ENCODE data around the gene SLC25A21. TPM values are rescaled to one million over a fixed set of nuclear protein-coding genes. Genes with fewer than 3 reads are reported as not detected.

SLC25A21 gene
- total RNA-seq, 2 donors from 2014 or later = not detected

DNA sequence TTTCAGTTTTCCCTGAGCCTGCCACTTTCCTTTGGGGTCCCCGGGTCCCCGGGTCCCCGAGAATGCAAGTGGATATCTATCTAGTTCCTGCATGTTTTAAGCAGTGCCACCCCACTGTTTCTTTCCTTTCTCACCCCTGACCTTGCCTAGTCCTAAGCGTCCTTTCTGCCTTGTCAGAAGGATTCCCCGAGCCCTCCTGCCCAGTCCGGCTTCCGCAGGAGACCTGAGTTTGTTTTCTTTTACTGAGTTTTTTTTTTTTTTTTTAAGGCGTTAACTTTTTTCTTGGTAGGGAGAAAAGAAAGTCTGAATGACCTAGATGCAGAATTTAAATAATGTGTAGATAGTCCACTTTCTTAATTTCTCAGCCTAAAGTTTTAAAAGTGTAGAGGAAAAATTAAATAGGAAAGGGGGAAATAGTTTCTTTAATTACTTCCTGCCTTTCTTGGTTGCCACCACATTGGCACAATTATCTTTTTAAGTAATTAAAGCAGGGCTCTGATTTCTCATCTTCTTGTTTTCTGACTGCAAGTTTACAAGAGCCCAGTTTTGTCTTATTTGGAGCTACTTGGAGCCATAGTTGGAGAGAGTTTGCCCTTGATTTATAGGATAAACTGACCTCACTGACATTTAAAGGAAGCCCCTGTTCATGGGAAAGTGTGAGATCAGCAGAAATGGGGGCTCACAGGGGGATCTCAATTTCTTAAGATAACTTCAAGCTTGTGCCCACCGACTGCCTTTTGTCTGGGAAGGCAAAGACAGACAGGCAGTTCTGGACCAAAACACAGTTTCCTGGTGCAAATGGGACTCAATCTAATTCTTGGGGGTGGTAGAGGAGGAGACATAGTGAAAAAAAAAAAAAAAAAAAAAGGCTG is 507.8 kb downstream of the SLC25A21 start:
- peak overlapping the region in 1 of 2 donors; percentile 63 for H3K4me3 Mint-ChIP-seq
- no peak for ATAC-seq (replicated peaks in 1 of 2)

GRCh38 chr14:36663404-36664321 is 508.7 kb downstream of the SLC25A21 start:
- H3K4me3 Mint-ChIP-seq = peak overlapping the region; percentile 63 to 78
- peak overlapping the region; percentile 54 for H3K27ac Mint-ChIP-seq
- no peaks in the 10 kb centered on the region for H3K9me3 Mint-ChIP-seq
- DNase-seq (no peak), ATAC-seq (replicated peaks in 1 of 2) (no peak)
- peaks cover 47% of the 10 kb centered on the region for H3K4me1 Mint-ChIP-seq (ENCODE audit: low read depth)
- peaks cover 83% of the 10 kb centered on the region for H3K27me3 Mint-ChIP-seq (ENCODE audit: low read depth)
- peaks cover 8 to 26% of the 10 kb centered on the region in 2 donors for H3K36me3 Mint-ChIP-seq (ENCODE audit: insufficient read depth in 2 of 2)

More for the DNA sequence above, 507.8 kb downstream of the SLC25A21 start:
- DNase-seq = no peak
- Mint-ChIP-seq H3K9me3 (no peaks in the 10 kb centered on the region), H3K27ac (peak overlapping the region; percentile 54), H3K36me3 (ENCODE audit: insufficient read depth in 2 of 2) (peaks cover 8 to 23% of the 10 kb centered on the region in 2 donors), H3K4me1 (ENCODE audit: low read depth) (peaks cover 41% of the 10 kb centered on the region), H3K27me3 (ENCODE audit: low read depth) (peaks cover 74% of the 10 kb centered on the region)

- ATAC-seq (replicated peaks in 1 of 2) = no peak
- Mint-ChIP-seq H3K27me3 (ENCODE audit: low read depth) (peaks cover 79% of the 10 kb centered on the region), H3K4me3 (peak overlapping the region; percentile 73 to 78)
Measured at GRCh38 chr14:36662543-36663403, 509.6 kb downstream of the SLC25A21 start.

DNA sequence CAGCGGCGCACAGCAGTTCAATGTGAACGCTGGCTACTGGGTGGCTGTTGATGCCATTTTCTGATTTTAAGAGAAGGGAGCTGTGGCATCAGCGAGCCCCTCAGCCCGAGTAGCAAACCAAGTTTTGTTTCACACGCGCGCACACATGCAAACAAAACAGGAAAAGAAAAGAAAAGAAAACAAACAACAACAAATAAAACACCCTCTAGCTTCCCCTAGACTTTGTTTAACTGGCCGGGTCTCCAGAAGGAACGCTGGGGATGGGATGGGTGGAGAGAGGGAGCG is 510.2 kb downstream of the SLC25A21 start:
- ATAC-seq (replicated peaks in 1 of 2) = no peak
- Mint-ChIP-seq H3K4me1 (ENCODE audit: low read depth) (peaks cover 47% of the 10 kb centered on the region), H3K36me3 (ENCODE audit: insufficient read depth in 2 of 2) (peaks cover 8 to 21% of the 10 kb centered on the region in 2 donors), H3K27me3 (ENCODE audit: low read depth) (peaks cover 78% of the 10 kb centered on the region), H3K27ac (peak overlapping the region; percentile 85), H3K4me3 (peak overlapping the region; percentile 73 to 78), H3K9me3 (no peaks in the 10 kb centered on the region)
- no peak for DNase-seq

More at GRCh38 chr14:36662543-36663403, 509.6 kb downstream of the SLC25A21 start:
- Mint-ChIP-seq H3K27ac (no peak overlapping the region), H3K4me1 (ENCODE audit: low read depth) (peaks cover 47% of the 10 kb centered on the region), H3K9me3 (no peaks in the 10 kb centered on the region), H3K36me3 (ENCODE audit: insufficient read depth in 2 of 2) (peaks cover 8 to 24% of the 10 kb centered on the region in 2 donors)
- DNase-seq = no peak

DNA sequence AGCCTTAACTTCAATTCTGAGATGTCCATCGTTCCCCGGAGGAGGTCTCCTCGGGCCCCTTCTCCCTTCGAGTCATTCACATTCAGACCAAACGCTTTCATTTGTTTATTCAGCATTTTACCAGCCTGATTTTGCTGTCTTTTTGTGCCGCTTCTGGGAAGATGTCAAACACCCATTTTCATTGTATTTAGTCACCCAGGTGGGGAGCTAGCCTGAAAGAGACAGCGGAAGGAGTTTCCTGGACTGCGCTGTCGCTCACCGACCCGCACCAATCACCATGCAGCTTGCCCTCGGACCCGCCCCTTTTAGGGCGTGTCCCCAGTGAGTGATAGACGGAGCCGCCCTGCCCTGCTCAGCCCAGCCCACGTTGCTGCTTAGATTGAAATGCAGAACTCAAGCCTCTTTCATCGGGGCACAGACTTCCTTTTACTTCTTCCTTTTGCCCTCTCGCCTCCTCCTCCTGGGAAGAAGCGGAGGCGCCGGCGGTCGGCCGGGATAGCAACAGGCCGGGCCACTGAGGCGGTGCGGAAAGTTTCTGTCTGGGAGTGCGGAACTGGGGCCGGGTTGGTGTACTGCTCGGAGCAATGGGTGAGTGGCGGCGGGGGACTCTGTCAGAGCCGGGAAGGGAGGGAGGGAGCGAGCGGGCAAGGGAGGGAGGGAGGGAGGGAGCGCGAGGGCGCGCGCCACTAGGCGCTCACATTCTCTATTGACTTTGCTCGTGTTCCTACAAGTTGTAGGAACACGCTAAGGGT is 510.7 kb downstream of the SLC25A21 start, which contains the start of gene PAX9:
TSS of gene PAX9 (plus strand) at position 355 of the 752 bp plus-strand sequence. CDS start at position 585, 230 bp downstream.
- H3K9me3 Mint-ChIP-seq = no peaks in the 10 kb centered on the region
- DNase-seq (peak; percentile 65 to 75), ATAC-seq (replicated peaks in 1 of 2) (peak; percentile 92 to 94)
- peaks cover 52% of the 10 kb centered on the region for H3K4me1 Mint-ChIP-seq (ENCODE audit: low read depth)
- H3K27me3 Mint-ChIP-seq (ENCODE audit: low read depth) = peaks cover 80% of the 10 kb centered on the region
- H3K4me3 Mint-ChIP-seq = peak within 1 kb of the TSS; percentile 73 to 78
- H3K36me3 Mint-ChIP-seq (ENCODE audit: insufficient read depth in 2 of 2) = peaks cover 10 to 21% of the 10 kb centered on the region in 2 donors
- peak within 1 kb of the TSS; percentile 85 for H3K27ac Mint-ChIP-seq

- peaks cover 57% of the 10 kb centered on the region for H3K4me1 Mint-ChIP-seq (ENCODE audit: low read depth)
- ATAC-seq (replicated peaks in 1 of 2) = peak; percentile 16 to 22
- peaks cover 88% of the 10 kb centered on the region for H3K27me3 Mint-ChIP-seq (ENCODE audit: low read depth)
- H3K36me3 Mint-ChIP-seq (ENCODE audit: insufficient read depth in 2 of 2) = peaks cover 10 to 21% of the 10 kb centered on the region in 2 donors
- no peaks in the 10 kb centered on the region for H3K9me3 Mint-ChIP-seq
- H3K4me3 Mint-ChIP-seq = peak overlapping the region; percentile 73 to 78
- no peak overlapping the region for H3K27ac Mint-ChIP-seq
- DNase-seq = no peak
Measured at GRCh38 chr14:36660736-36661505, 511.5 kb downstream of the SLC25A21 start.

GRCh38 chr14:36659822-36660735 is 512.3 kb downstream of the SLC25A21 start:
- Mint-ChIP-seq H3K27ac (no peak overlapping the region), H3K4me1 (ENCODE audit: low read depth) (peaks cover 58% of the 10 kb centered on the region), H3K27me3 (ENCODE audit: low read depth) (peaks cover 89% of the 10 kb centered on the region), H3K4me3 (no peak overlapping the region), H3K9me3 (no peaks in the 10 kb centered on the region), H3K36me3 (ENCODE audit: insufficient read depth in 2 of 2) (peaks cover 10 to 23% of the 10 kb centered on the region in 2 donors)
- no peak for DNase-seq
- ATAC-seq (replicated peaks in 1 of 2) = no peak

DNA sequence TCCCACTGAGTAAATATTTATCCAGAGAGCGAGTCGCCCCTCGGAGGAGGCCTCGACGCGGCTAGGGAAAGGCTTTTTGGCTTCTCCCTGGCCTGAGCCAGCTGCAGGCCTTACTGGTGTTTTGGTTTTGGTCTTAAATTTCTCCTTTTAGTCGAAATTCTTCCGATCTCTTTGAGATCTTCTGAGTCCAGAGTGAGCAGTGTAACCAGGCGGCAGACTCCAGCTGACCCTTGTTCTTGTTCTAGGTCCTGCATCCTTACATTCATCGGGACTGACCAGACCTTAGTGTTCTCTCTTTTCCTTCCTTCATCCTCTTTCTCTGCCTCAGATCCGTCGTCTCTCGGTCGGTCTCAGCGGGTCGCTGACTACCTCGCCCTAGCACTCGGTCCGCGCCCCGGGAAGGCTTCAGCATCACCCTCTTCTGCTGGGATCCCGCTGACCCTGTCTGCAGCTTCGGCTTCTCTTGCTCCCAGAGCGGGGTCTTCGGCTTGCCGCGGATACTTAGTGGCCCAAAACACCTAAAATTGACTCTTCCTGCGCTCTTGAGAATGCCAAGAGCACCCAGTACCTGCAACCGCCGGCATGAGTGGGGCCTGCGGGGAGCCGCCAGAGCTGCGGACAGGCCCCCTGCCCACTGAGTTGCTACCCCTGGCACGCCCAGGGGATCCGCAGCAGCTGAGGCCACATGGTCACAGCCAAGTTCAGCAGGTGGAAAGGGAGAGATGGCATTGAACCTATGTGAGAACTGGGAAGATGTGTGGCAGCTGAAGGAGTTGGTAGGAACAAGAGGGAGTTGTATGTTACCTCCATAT is 513.2 kb downstream of the SLC25A21 start:
- H3K4me1 Mint-ChIP-seq (ENCODE audit: low read depth) = peaks cover 57% of the 10 kb centered on the region
- H3K9me3 Mint-ChIP-seq = no peaks in the 10 kb centered on the region
- ATAC-seq (replicated peaks in 1 of 2) (no peak), DNase-seq (no peak)
- H3K27ac Mint-ChIP-seq = peak overlapping the region; percentile 24
- H3K27me3 Mint-ChIP-seq (ENCODE audit: low read depth) = peaks cover 89% of the 10 kb centered on the region
- H3K36me3 Mint-ChIP-seq (ENCODE audit: insufficient read depth in 2 of 2) = peaks cover 10 to 20% of the 10 kb centered on the region in 2 donors
- peak overlapping the region; percentile 15 to 35 for H3K4me3 Mint-ChIP-seq

- DNase-seq = no peak
- Mint-ChIP-seq H3K36me3 (ENCODE audit: insufficient read depth in 2 of 2) (peaks cover 7 to 15% of the 10 kb centered on the region in 2 donors), H3K27ac (peak overlapping the region; percentile 24), H3K9me3 (no peaks in the 10 kb centered on the region), H3K27me3 (ENCODE audit: low read depth) (peaks cover 89% of the 10 kb centered on the region), H3K4me1 (ENCODE audit: low read depth) (peaks cover 48% of the 10 kb centered on the region), H3K4me3 (peak overlapping the region; percentile 63 to 77)
- ATAC-seq (replicated peaks in 1 of 2) = no peak
Measured at GRCh38 chr14:36658123-36659009, 514.0 kb downstream of the SLC25A21 start.
